Spleen (tissue), 11 donors: ENCODE measurements around the gene PPA2. TPM values are rescaled to one million over a fixed set of nuclear protein-coding genes. Genes with fewer than 3 reads are reported as not detected.

Experiments used
- DNase-seq: peaks from one replicate; pipeline ENCODE4 v3.0.0-alpha.2; 2020
- H3K27ac ChIP-seq, 8 donors: fragments of 200-600 bp; sonication (generic) in 7 of 8; 1 replicate in 4 of 8; 2 replicates in 4 of 8; pipeline versions ENCODE4 v1.5.0 to v1.8.0; 2016 to 2021; ENCODE audit warnings: inconsistent platforms in 4 of 8, mild to moderate bottlenecking in 4 of 8, moderate library complexity in 1 of 8
- H3K27me3 ChIP-seq, 7 donors: fragments of 200-600 bp; sonication (generic) in 6 of 7; replicated peaks in 1 of 7; 1 replicate in 4 of 7; 2 replicates in 3 of 7; pipeline versions ENCODE4 v1.5.0 to v1.8.0; 2016 to 2021; ENCODE audit warnings: inconsistent platforms in 3 of 7, mild to moderate bottlenecking in 1 of 7
- H3K36me3 ChIP-seq, 6 donors: fragments of 200-600 bp; sonication (generic) in 5 of 6; 1 replicate in 4 of 6; 2 replicates in 2 of 6; pipeline versions ENCODE4 v1.5.0 to v1.8.0; 2016 to 2021; ENCODE audit warnings: inconsistent platforms in 2 of 6
- H3K4me1 ChIP-seq, 6 donors: fragments of 200-600 bp; sonication (generic) in 5 of 6; 1 replicate in 3 of 6; 2 replicates in 3 of 6; pipeline versions ENCODE4 v1.5.0 to v1.8.0; 2016 to 2021; ENCODE audit warnings: inconsistent platforms in 3 of 6
- H3K4me3 ChIP-seq, 8 donors: fragments of 200-600 bp; sonication (generic) in 7 of 8; 1 replicate in 4 of 8; 2 replicates in 4 of 8; pipeline versions ENCODE4 v1.5.0 to v1.8.0; 2016 to 2021; ENCODE audit warnings: inconsistent platforms in 4 of 8, mild to moderate bottlenecking in 4 of 8, moderate library complexity in 2 of 8
- H3K9me3 ChIP-seq, 8 donors: fragments of 200-600 bp; sonication (generic) in 7 of 8; 1 replicate in 4 of 8; 2 replicates in 4 of 8; pipeline versions ENCODE4 v1.5.0 to v1.8.0; 2016 to 2021; ENCODE audit warnings: inconsistent platforms in 4 of 8
- CTCF ChIP-seq, 11 experiments: fragments of 200-600 bp in 7 of 11; fragments of 450-650 bp in 4 of 11; sonication (generic) in 4 of 11; IDR thresholded peaks in 8 of 11; conservative IDR thresholded peaks in 3 of 11; 1 replicate in 7 of 11; 2 replicates in 4 of 11; pipeline versions ENCODE4 v1.4.0 to v1.8.0; 2016 to 2021; ENCODE audit warnings: antibody characterized with exemption in 11 of 11, inconsistent platforms in 4 of 11, mild to moderate bottlenecking in 1 of 11
- POLR2A ChIP-seq, 3 donors: fragments of 450-650 bp; IDR thresholded peaks; one replicate each; pipeline ENCODE4 v1.5.1; 2017; ENCODE audit warnings: antibody characterized with exemption in 3 of 3, mild to moderate bottlenecking in 1 of 3
- POLR2AphosphoS5 ChIP-seq, 3 donors: sonication (generic); formaldehyde crosslinking; IDR thresholded peaks; one replicate each; pipeline ENCODE4 v1.5.1; 2017; ENCODE audit warnings: antibody characterized with exemption in 3 of 3
- WGBS, 5 donors: extraction: QIAGEN DNeasy Blood & Tissue Kit in 3 of 5; methylation state at CpG; one replicate each; pipeline versions ENCODE4 v1.1.5 to v1.1.7; 2013 to 2018; 5-methylcytosine and 5-hydroxymethylcytosine counted together
- intact Hi-C: fragments of 100-400 bp; cut with DNase I; formaldehyde crosslinking; loops from one replicate; pipeline ENCODE4 v1.15.0; 2023; ENCODE audit warnings: low total_unique reads
- polyA plus RNA-seq, 3 donors: library from polyadenylated mRNA; stranded (reverse); fragments of 200-250 nt; gene quantifications; one replicate each; pipeline ENCODE4 v1.2.1, GENCODE V29; 2013
- total RNA-seq, 7 donors: library from RNA; depleted of rRNA in 3 of 7; stranded (reverse); fragments of >200 nt in 3 of 7; fragmentation: NEBNext Ultra II Directional in 4 of 7; extraction: Animal tissue kit (Norgen Biotek cat#: 25700) in 4 of 7; gene quantifications; one replicate each; pipeline versions ENCODE4 v1.1.0 to v1.2.1, GENCODE V29; 2016 to 2021
- donor health status: healthy with polysubstance abuse.
- donor health status: DM: no; HTN: no; CAD: no; lungs with moderate emphysema.
- donor health status: DM: no; HTN: no; CAD: no.
- donor health status: Bipolar disorder and iron deficiency.
- donor health status: healthy.
- donor health status: DM: no; HTN: no; CAD: no.
- donor health status: DM: yes; HTN: yes; CAD: no.

Gene PPA2
- total and polyA plus RNA-seq, 10 donors: 45.2 to 113 (median 67.9) TPM

GRCh38 chr4:105474099-105474518, 247 bp upstream of the PPA2 start:
- peaks cover 9 to 46% (median 42%) of the 10 kb centered on the region in 6 donors for H3K4me1 ChIP-seq
- H3K9me3 ChIP-seq: no peaks in the 10 kb centered on the region
- DNase-seq: no peak
- 10 to 15% (median 11%) methylated on average over 18 to 23 of the region's 23 CpGs for WGBS, 5 donors
- peak overlapping the region; percentile 77 to 93 (median 81) for H3K4me3 ChIP-seq
- no peaks in the 10 kb centered on the region for H3K27me3 ChIP-seq
- intact Hi-C loops: loop anchor here (5.0 kb wide), 1 partner anchor 337 kb away; no protein-coding TSS in a partner anchor
- peak; percentile 63 to 96 (median 90) for TF ChIP-seq CTCF (IDR thresholded peaks at IDR 0.05 in 8 of 11, conservative IDR thresholded peaks at IDR 0.05 in 3 of 11)
- no peak for TF ChIP-seq POLR2AphosphoS5 (IDR thresholded peaks at IDR 0.05)
- H3K27ac ChIP-seq: peak overlapping the region; percentile 92 to 100 (median 99)
- H3K36me3 ChIP-seq: no peaks in the 10 kb centered on the region

DNA sequence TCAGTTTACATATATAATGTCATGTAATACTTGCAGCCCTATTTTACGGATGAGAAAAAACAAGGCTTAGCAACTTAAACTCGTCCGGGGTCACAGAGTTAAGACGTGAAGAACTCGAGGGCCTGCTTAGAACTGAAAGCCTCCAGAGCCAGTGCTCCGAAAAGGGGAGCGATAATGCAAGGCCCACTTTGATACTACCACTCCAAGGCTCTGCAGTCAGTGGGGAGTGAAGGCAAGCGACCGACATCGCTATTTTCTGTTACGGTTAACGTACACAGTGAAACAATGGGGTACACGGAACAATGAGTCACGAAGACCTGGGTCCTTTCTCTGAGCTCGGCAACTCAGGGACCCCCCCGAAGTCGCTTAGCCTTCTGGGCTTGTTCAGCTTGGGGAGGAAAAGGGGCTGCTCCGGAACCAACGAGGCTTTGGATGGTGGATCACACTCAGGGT, 965 bp downstream of the PPA2 start:
- TF ChIP-seq POLR2A (IDR thresholded peaks at IDR 0.05) (no peak), CTCF (IDR thresholded peaks at IDR 0.05 in 8 of 11, conservative IDR thresholded peaks at IDR 0.05 in 3 of 11) (no peak), POLR2AphosphoS5 (IDR thresholded peaks at IDR 0.05) (no peak)
- intact Hi-C loops: loop anchor here (5.0 kb wide), 1 partner anchor 336 kb away; no protein-coding TSS in a partner anchor

GRCh38 chr4:105471566-105472176, 2.2 kb downstream of the PPA2 start:
- peak overlapping the region in 4 of 8 donors; percentile 3 to 93 (median 84) for H3K4me3 ChIP-seq
- intact Hi-C loops: loop anchor here (5.0 kb wide), 1 partner anchor 334 kb away; no protein-coding TSS in a partner anchor
- H3K36me3 ChIP-seq: peaks cover 0 to 10% (median under 1%) of the 10 kb centered on the region in 6 donors
- peak overlapping the region in 6 of 8 donors; percentile 3 to 99 (median 80) for H3K27ac ChIP-seq
- no peaks in the 10 kb centered on the region for H3K27me3 ChIP-seq
- 9 to 19% (median 14%) methylated on average over 10 of the region's 10 CpGs for WGBS, 5 donors
- TF ChIP-seq CTCF (IDR thresholded peaks at IDR 0.05 in 8 of 11, conservative IDR thresholded peaks at IDR 0.05 in 3 of 11): peak; percentile 47 to 84 (median 72)
- TF ChIP-seq POLR2A (IDR thresholded peaks at IDR 0.05): no peak
- TF ChIP-seq POLR2AphosphoS5 (IDR thresholded peaks at IDR 0.05): peak in 1 of 3 donors; percentile 21
- peaks cover 9 to 64% (median 45%) of the 10 kb centered on the region in 6 donors for H3K4me1 ChIP-seq
- H3K9me3 ChIP-seq: no peaks in the 10 kb centered on the region
- peak; percentile 78 for DNase-seq

More for the DNA sequence above, 965 bp downstream of the PPA2 start:
- no peak for DNase-seq
- H3K27ac ChIP-seq: peak overlapping the region; percentile 92 to 100 (median 99)
- 6 to 10% (median 8%) methylated on average over 19 of the region's 19 CpGs for WGBS, 5 donors
- peaks cover 9 to 57% (median 45%) of the 10 kb centered on the region in 6 donors for H3K4me1 ChIP-seq
- H3K36me3 ChIP-seq: no peaks in the 10 kb centered on the region
- H3K4me3 ChIP-seq: peak overlapping the region; percentile 77 to 93 (median 81)
- no peaks in the 10 kb centered on the region for H3K9me3 ChIP-seq
- H3K27me3 ChIP-seq: no peaks in the 10 kb centered on the region

GRCh38 chr4:105470766-105471165, 3.1 kb downstream of the PPA2 start:
- TF ChIP-seq POLR2A (IDR thresholded peaks at IDR 0.05): no peak
- TF ChIP-seq CTCF (IDR thresholded peaks at IDR 0.05 in 8 of 11, conservative IDR thresholded peaks at IDR 0.05 in 3 of 11): no peak
- TF ChIP-seq POLR2AphosphoS5 (IDR thresholded peaks at IDR 0.05): no peak
- Histone ChIP-seq H3K4me1 (peaks cover 9 to 64% (median 45%) of the 10 kb centered on the region in 6 donors), H3K4me3 (peak overlapping the region in 1 of 8 donors; percentile 93), H3K9me3 (no peaks in the 10 kb centered on the region), H3K36me3 (peaks cover 0 to 18% (median 2%) of the 10 kb centered on the region in 6 donors), H3K27me3 (no peaks in the 10 kb centered on the region), H3K27ac (peak overlapping the region in 6 of 8 donors; percentile 3 to 99 (median 80))
- DNase-seq: no peak
- intact Hi-C loops: loop anchor here (5.0 kb wide), 1 partner anchor 333 kb away; no protein-coding TSS in a partner anchor
- WGBS, 5 donors: 63 to 81% (median 76%) methylated on average over 6 of the region's 6 CpGs
